Transverse colon (tissue), 4 donors: ENCODE results near the gene NHLRC4.

Source experiments
- POLR2A ChIP-seq: fragments of 450-650 bp; IDR thresholded peaks from one replicate; pipeline ENCODE4 v1.6.1; 2016; ENCODE audit warnings: antibody characterized with exemption, mild to moderate bottlenecking, moderate library complexity
- POLR2AphosphoS5 ChIP-seq, 3 donors: sonication (generic); formaldehyde crosslinking; IDR thresholded peaks; one replicate each; pipeline ENCODE4 v1.6.1; 2016; ENCODE audit warnings: antibody characterized with exemption in 3 of 3
- TF ChIP-seq, protein P1 (sequence below), 5 experiments: fragments of 200-600 bp in 3 of 5; fragments of 450-650 bp in 2 of 5; sonication (generic) in 3 of 5; IDR thresholded peaks; 1 replicate in 2 of 5; 2 replicates in 3 of 5; pipeline ENCODE4 v1.5.1; 2016 to 2017; ENCODE audit warnings: antibody characterized with exemption in 5 of 5, inconsistent platforms in 3 of 5, mild to moderate bottlenecking in 2 of 5, moderate library complexity in 1 of 5

DNA sequence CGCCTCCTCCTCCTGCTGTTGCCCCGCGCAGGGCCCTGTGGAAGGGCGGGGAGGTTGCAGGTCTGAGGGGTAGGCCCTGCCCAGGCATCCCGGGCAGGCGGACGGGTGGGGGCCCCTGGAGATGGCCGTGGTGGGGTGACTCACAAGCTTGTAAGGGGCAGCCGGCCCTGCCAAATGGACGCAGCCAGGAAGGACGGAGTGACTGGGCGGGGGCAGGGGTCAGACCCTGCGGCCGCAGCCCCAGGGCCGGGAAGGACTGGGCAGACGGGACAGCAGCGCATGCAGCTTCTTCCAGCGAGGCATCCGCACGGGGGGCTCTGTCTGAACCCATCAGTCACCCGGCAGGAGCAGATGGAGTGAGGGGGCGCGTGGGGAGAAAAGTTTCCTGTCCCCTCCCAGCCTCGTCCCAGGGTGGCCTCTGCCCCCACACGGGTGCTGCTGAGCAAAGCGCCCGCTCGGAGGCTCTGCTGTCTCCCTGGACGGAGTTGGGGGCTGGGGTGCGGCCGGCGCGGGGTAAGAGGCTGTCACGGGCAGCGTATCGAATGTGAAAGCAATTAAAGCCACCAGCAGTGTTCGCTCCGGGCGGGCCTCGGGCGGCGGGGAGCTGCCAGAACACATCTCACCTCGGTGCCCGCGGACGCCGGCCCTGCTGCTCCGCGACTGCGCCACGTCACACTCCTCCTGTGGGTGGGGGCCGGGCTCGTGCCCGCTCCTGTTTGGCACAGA, 12.0 kb upstream of the NHLRC4 start:
- no peak for TF ChIP-seq POLR2AphosphoS5 (IDR thresholded peaks at IDR 0.05)
- TF ChIP-seq, protein P1, sequence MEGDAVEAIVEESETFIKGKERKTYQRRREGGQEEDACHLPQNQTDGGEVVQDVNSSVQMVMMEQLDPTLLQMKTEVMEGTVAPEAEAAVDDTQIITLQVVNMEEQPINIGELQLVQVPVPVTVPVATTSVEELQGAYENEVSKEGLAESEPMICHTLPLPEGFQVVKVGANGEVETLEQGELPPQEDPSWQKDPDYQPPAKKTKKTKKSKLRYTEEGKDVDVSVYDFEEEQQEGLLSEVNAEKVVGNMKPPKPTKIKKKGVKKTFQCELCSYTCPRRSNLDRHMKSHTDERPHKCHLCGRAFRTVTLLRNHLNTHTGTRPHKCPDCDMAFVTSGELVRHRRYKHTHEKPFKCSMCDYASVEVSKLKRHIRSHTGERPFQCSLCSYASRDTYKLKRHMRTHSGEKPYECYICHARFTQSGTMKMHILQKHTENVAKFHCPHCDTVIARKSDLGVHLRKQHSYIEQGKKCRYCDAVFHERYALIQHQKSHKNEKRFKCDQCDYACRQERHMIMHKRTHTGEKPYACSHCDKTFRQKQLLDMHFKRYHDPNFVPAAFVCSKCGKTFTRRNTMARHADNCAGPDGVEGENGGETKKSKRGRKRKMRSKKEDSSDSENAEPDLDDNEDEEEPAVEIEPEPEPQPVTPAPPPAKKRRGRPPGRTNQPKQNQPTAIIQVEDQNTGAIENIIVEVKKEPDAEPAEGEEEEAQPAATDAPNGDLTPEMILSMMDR (IDR thresholded peaks at IDR 0.05): no peak
- TF ChIP-seq POLR2A: no peak
